ENCODE results near the gene DNAAF5.
A peak's percentile ranks its signal among the peaks of the same experiment; 100 is the strongest.
"Not testable (repeated sequence)": the region's sequence is repeated elsewhere in the genome, so short reads cannot be mapped to it uniquely, and the experiment has no call there.

The DNAAF5 gene

DNA sequence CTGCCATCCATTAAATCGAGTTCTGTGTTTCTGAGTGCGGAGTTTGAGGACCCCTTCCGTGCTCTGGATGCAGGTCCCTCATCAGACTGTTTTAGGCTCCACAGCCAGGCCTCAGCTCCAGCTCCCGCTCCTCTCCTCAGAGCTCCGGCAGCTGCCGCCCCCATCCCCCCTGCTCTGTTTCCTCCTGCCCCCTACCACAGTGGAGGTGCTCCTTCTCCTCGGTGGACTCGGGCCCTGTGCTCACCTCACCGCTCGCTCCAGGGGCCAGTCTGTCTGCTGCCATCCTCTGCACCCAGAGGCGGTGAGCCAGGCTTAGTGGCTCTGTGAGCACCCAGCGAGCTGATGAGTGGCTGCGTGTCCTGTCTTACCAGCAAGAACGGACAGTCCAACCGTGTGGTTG, 21.9 kb downstream of the DNAAF5 start:
- DNase-seq: no peak

DNA sequence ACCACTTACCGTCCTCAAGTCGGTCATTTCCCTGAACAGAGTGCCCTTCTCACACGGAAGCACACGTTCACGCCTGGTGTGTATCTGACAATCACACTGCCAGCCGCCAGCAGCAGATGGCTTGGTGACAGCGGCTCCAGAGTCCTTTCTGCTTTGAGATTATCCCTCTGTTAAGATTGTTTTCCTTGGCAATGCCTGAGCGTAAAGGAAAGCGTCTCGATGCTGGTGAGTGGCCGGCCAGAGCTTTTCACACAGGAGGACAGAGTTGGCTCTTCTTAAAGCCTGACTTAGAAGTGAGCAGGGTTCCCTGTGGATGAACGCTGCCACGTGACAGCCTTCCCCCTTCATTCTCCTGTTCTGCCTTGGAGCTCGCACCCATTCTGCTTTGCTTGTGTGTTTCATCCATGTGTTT, 22.6 kb downstream of the DNAAF5 start:
- no peak for DNase-seq

DNA sequence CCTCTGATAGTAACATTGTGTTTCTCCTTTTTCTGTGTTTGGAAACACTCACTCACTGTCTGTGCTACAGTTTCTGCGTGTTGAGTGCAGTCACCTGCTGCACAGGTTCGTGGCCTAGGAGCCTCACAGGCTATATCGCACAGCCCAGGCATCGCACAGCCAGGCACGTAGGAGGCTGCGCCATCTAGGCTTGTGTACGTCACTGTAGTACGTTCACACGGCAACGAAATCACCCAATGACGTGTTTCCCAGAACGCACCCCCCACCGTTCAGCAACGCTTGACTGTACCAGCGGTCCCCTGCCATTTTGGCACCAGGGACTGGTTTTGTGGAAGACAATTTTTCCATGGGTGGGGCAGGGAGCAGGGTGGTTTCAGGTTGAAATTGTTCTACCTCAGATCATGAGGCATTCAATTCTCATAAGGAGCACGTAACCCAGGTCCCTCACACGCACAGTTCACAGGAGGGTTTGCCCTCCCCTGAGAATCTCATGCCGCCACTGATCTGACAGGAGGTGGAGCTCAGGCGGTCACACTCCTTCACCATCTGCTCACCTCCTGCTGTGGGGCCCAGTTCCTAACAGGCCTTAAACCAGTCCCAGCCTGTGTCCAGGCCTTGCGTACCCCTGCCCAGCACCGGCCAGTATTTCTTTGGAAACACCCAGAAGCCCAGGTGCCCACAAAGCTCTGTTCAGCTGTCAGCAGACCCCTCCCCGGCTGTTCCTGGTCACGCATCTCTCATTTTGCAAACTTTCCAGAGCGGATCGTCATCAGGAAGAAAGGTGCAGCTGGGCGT, 23.8 kb downstream of the DNAAF5 start:
- no peak for DNase-seq

DNA sequence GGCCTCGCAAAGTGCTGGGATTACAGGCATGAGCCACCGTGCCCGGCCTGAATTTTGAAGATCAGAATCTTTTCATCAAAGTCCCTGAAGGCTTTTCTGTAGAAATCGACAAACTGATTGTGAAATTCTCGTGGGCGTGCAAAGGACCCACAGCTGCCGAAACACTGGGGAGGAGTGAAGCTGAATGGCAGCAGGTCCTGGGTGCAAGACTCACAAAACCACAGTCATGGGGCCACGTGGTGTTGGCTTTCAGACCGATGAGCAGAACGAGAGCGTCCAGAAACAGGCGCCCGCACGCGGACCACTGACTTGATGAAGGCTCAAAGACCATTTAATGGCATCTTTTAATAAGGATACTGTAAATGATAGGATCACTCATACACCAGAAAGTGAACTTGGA, 25.3 kb downstream of the DNAAF5 start:
- no peak for DNase-seq

DNA sequence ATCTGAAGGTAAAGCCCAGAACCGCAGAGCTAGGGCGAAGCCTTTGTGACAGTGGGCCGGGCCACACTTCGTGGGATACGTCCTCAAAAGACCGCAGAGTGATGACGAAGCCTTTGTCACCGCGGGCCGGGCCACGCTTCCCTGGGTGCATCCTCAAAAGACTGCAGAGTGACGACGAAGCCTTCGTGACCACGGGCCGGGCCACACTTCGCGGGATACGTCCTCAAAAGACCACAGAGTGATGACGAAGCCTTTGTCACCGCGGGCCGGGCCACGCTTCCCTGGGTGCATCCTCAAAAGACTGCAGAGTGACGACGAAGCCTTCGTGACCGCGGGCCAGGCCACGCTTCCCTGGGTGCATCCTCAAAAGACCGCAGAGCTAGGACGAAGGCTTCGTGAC, 25.8 kb downstream of the DNAAF5 start:
- DNase-seq: not testable (repeated sequence)

DNA sequence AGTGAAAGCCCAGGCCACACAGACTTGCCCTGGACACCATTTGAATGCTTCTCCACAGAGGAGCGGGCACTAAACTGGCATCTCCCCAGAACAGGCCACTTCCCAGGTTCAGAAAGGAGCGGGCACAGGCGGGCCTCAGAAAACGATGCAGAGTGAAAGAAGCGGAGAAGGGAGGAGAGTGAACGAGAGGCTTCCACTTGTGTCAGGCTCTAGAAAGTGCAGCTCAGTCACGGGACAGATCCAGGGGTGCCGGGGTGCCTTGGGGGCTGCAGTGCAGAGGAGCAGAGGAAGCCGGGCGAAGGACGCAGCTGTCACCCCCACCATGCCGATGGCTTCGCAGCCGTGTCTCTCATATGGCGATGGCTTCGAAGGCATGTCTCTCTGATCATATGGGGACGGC, 26.7 kb downstream of the DNAAF5 start:
- DNase-seq: no peak

- DNase-seq: no peak
Observed at GRCh38 chr7:754531-755412, 28.3 kb downstream of the DNAAF5 start.

- DNase-seq: no peak
Observed at GRCh38 chr7:755413-755805, 28.9 kb downstream of the DNAAF5 start.

DNA sequence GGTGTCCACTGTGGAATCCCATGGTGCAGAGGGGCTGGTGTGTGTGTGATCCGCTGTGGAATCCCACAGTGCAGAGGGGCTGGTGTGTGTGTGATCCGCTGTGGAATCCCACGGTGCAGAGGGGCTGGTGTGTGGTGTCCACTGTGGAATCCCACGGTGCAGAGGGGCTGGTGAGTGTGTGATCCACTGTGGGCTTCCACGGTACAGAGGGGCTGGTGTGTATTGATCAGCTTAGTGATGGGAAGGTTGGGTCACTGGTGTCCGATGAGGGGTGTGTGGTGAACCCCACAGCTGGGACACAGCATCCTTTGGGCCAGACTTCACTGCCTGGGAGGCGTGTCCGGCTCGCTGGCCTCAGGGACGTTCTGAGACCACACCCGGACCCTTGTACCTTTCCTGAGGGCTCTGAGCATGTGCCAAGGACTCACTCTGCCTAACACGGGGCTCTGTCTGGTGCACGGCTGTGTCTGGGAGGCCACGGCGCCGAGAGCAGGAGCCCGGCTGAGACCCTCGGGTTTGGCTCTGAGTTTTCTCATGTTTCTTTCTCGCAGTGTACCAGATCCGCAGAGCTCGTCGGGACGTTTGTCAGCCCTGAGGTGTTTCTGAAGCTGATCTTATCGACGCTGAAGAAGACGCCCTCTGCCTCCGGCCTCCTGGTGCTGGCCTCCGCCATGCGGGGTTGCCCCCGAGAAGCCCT, 29.9 kb downstream of the DNAAF5 start:
- no peak for DNase-seq

DNA sequence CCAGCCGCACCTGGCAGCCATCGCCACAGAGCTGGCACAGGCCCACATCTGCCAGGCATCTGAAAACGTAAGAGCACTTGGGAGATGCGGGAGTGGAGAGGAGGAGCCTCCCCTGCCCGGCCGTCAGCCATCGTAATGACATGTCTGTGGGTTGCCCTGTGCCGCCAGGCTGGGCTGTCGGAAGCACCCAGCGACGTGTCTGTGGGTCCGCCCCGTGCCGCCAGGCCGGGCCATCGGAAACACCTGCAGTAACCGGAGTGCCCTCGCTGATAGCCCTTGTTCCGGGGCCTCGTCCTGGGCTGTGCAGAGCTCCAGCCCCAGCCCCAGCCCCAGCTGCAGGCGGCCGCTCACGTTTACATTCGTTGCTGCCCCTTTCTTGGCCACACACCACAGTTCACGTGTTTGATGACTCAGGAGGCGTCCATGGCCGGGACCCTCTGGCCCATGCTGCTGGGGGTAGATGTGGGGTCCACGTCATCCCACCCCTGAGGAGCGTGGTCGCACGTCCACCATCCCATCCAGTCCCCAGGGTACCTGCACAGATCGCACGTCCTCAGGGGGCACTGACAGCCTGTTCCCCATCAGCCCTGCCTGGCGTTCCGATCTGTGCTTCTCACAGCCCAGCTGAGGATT, 30.5 kb downstream of the DNAAF5 start:
- DNase-seq: no peak

- no peak for DNase-seq
Observed at GRCh38 chr7:757741-758163, 31.3 kb downstream of the DNAAF5 start.

DNA sequence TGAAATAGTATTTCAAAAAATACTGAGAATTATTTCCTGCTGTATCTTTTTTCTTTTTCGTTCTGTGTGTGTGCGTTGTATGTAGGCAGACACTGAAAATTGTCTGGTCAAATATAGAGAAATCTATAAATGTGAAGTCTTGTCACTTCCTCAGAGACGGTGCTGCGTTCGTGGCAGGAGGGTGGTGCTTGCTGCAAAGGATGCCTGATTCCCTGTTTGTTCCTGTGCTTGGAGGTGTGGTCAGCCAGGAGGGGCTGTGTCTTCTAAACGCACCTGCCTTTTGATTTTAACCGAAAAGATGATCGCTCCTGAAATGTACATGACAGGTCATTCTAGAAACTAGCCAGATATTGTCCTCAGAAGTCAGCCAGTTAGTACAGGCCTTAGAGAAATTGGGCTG, 33.1 kb downstream of the DNAAF5 start:
- DNase-seq: no peak

GRCh38 chr7:760006-760405, 33.5 kb downstream of the DNAAF5 start:
- no peak for DNase-seq

GRCh38 chr7:761101-761500, 34.6 kb downstream of the DNAAF5 start:
- DNase-seq: no peak

- no peak for DNase-seq
Observed at GRCh38 chr7:761631-762030, 35.1 kb downstream of the DNAAF5 start.

DNA sequence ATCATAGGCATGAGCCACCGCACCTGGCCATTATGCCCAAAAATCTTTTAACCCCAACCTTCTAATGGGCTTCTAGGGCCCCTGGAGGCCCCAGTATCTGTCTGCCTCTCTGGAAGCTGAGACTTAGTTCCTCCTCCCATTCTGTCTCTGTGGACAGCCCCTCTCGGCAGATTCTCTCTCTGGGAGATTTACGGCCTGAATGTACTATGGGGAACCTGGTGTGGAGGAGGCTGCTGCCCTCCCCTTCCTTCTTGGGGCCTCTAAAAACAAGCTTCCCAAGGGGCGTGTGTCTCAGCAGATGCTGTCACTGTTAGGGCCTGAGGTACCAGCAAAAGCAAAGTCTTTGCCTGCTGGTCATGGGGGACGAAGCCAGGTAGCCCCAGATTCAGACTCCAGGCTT, 36.4 kb downstream of the DNAAF5 start:
- no peak for DNase-seq

DNA sequence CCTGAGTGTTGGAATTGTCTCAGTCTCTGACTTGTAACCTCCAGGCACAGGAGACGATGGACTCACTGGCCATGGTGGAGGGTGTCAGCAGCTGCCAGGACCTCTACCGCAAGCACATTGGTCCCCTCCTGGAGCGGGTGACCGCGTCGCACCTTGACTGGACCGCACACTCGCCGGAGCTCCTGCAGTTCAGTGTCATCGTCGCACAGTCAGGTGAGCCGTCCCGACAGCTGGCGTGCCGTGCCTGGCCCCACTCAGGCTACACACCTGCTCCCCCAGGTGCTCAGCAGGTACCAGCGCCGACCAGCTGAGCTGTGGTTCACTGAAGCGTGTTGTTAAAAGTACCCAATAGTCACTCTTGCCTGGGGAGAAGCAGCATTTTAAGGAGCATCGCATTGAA, 37.3 kb downstream of the DNAAF5 start:
- DNase-seq: no peak

- DNase-seq: no peak
Observed at GRCh38 chr7:765383-765782, 38.9 kb downstream of the DNAAF5 start.

DNA sequence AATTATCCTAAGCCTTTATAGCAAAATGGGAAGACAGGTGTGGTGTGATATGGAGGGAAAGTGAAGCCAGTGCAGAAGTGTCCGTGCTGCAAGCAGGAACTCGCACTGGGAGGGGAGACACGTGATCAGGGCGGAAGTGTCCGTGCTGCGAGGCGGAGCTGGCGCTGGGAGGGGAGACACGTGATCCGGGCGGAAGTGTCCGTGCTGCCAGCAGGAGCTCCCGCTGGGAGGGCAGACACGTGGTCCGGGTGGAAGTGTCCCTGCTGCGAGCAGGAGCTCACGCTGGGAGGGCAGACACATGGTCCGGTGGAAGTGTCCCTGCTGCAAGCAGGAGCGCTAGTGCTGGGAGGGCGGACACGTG, 41.1 kb downstream of the DNAAF5 start:
- no peak for DNase-seq

DNA sequence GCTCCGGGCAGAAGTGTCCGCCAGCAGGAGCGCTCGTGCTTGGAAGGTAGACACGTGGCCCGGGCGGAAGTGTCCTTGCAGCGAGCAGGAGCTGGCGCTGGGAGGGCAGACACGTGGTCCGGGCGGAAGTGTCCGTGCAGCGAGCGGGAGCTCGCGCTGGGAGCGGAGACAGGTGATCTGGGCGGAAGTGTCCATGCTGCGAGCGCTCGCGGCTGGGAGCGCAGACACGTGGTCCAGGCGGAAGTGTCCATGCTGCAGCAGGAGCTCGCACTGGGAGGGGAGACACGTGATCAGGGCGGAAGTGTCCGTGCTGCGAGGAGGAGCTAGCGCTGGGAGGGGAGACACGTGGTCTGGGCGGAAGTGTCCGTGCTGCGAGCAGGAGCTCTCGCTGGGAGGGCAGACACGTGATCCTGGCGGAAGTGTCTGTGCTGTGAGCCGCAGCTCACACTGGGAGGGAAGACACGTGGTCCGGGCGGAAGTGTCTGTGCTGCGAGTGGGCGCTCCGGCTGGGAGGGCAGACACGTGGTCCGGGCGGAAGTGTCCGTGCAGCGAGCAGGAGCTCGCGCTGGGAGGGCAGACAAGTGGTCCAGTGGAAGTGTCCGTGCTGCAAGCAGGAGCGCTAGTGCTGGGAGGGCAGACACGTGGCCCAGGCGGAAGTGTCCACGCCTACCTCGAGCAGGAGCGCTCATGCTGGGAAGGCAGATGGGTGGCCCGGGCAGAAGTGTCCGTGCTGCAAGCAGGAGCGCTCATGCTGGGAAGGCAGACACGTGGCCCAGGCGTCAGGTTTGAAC, 41.6 kb downstream of the DNAAF5 start:
- DNase-seq: peak; percentile 53

- DNase-seq: peak; percentile 33
Observed at GRCh38 chr7:768881-769504, 42.5 kb downstream of the DNAAF5 start.

- no peak for DNase-seq
Observed at GRCh38 chr7:770336-770735, 43.8 kb downstream of the DNAAF5 start.

Data from retina (tissue), 1 donor.